Brain microvascular endothelial cell (primary cell): ENCODE data around the gene ARHGDIG.

Experiments
- DNase-seq: peaks from one replicate; pipeline ENCODE4 v3.0.0-alpha.2; 2020
- H3K27ac ChIP-seq: fragments of 250-450 bp; sonication (Bioruptor Pico); 2 replicates; pipeline ENCODE4 v1.5.1; 2020; ENCODE audit warnings: mild to moderate bottlenecking, moderate library complexity
- H3K27me3 ChIP-seq: fragments of 250-450 bp; sonication (Bioruptor Pico); replicated peaks from 2 replicates; pipeline ENCODE4 v1.5.1; 2020; ENCODE audit warnings: mild to moderate bottlenecking
- H3K36me3 ChIP-seq: fragments of 250-450 bp; sonication (Bioruptor Pico); replicated peaks from 2 replicates; pipeline ENCODE4 v1.5.1; 2020; ENCODE audit warnings: mild to moderate bottlenecking
- H3K4me3 ChIP-seq: 2 replicates; pipeline ENCODE4 v1.5.1; 2011; ENCODE audit warnings: low read depth, mild to moderate bottlenecking, control low read depth, low read length, moderate library complexity
- in situ Hi-C: cut with HindIII; loops from 2 replicates; pipeline ENCODE4 v1.10.0; 2017; ENCODE audit warnings: low sequenced_read_pairs, low pct_ligation_motif_present
- TF ChIP-seq, protein P1 (sequence below): IDR thresholded peaks from 2 replicates; pipeline ENCODE4 v1.5.1; 2011; ENCODE audit warnings: low read depth, mild to moderate bottlenecking, moderate library complexity, low read length, control low read depth, inconsistent platforms; ENCODE audit errors: missing control alignments

Gene ARHGDIG

DNA sequence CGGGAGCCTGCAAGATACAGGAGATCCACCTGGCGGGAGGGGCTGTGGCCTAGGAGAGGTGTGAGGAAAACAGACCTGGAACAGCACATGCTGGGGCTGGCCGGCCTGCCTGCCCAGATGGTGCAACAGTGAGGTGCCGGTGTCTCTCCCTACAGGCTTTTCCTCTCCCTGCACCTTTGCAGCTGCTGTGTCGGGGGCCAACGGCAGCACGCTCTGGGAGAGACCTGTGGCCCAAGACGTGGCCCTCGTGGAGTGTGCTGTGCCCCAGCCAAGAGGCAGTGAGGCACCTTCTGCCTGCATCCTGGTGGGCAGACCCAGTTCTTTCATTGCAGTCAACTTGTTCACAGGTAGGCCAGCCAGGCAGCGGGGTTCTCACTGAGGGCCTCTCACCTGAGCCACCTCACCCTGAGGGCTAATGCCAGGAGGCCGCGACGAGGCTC, 20.6 kb upstream of the ARHGDIG start:
- no peaks in the 10 kb centered on the region for H3K27me3 ChIP-seq
- in situ Hi-C loops = no loop called here
- DNase-seq = no peak
- peaks cover 30% of the 10 kb centered on the region for H3K36me3 ChIP-seq
- no peak overlapping the region for H3K27ac ChIP-seq
- no peak overlapping the region for H3K4me3 ChIP-seq
- TF ChIP-seq, protein P1, sequence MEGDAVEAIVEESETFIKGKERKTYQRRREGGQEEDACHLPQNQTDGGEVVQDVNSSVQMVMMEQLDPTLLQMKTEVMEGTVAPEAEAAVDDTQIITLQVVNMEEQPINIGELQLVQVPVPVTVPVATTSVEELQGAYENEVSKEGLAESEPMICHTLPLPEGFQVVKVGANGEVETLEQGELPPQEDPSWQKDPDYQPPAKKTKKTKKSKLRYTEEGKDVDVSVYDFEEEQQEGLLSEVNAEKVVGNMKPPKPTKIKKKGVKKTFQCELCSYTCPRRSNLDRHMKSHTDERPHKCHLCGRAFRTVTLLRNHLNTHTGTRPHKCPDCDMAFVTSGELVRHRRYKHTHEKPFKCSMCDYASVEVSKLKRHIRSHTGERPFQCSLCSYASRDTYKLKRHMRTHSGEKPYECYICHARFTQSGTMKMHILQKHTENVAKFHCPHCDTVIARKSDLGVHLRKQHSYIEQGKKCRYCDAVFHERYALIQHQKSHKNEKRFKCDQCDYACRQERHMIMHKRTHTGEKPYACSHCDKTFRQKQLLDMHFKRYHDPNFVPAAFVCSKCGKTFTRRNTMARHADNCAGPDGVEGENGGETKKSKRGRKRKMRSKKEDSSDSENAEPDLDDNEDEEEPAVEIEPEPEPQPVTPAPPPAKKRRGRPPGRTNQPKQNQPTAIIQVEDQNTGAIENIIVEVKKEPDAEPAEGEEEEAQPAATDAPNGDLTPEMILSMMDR = no peak

DNA sequence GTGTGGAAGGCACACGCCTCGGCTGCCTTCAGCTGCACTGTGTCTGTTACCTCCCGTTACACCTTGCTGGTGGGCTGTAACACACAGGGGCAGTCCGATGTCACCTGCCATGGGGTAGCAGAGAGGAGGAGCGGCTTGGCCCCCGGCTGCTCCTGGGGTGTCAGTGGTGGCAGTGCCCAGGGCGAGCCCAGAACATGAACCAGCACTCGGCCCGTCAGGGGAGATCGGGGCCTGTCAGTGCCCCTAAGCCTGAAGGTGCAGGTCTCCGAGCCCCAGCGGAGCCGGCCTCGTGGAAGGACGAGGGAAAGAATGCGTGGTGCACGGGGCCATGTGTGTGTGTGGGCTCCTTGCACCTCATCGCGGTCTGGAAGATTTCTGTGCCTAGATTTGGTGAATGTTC, 20.1 kb upstream of the ARHGDIG start:
- no peaks in the 10 kb centered on the region for H3K27me3 ChIP-seq
- in situ Hi-C loops = no loop called here
- no peak for DNase-seq
- H3K27ac ChIP-seq = no peak overlapping the region
- peaks cover 28% of the 10 kb centered on the region for H3K36me3 ChIP-seq
- no peak overlapping the region for H3K4me3 ChIP-seq
- TF ChIP-seq, protein P1 = no peak

DNA sequence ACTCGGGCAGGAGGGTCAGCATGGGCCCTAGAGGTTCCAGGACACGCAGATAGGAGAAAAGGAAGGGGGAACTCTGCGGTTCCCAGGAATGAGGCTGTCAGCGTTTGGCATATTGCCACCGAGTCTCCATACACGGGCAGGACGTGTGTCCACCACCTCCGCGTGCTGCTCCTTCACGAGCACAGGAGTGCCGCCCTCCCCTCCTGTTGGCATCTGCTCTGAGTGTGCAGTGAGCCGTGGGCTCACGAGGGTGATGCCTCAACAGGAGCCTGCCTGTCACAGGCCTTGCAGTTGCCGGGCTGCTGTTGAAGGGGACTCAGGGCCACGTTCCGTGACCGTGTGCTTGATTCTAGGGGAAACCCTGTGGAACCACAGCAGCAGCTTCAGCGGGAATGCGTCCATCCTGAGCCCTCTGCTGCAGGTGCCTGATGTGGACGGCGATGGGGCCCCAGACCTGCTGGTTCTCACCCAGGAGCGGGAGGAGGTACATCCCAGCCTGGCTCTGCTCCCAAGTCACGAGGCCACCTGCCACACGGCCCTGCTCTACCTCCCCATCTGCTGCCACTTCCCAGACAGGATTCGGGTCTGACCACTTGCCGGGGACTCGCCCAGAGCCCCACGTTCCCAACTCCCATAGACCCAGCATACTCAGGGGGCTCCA, 19.2 kb upstream of the ARHGDIG start:
- no peak for DNase-seq
- no peak overlapping the region for H3K4me3 ChIP-seq
- H3K27me3 ChIP-seq = no peaks in the 10 kb centered on the region
- in situ Hi-C loops = no loop called here
- no peak overlapping the region for H3K27ac ChIP-seq
- peaks cover 27% of the 10 kb centered on the region for H3K36me3 ChIP-seq
- TF ChIP-seq, protein P1 = no peak

DNA sequence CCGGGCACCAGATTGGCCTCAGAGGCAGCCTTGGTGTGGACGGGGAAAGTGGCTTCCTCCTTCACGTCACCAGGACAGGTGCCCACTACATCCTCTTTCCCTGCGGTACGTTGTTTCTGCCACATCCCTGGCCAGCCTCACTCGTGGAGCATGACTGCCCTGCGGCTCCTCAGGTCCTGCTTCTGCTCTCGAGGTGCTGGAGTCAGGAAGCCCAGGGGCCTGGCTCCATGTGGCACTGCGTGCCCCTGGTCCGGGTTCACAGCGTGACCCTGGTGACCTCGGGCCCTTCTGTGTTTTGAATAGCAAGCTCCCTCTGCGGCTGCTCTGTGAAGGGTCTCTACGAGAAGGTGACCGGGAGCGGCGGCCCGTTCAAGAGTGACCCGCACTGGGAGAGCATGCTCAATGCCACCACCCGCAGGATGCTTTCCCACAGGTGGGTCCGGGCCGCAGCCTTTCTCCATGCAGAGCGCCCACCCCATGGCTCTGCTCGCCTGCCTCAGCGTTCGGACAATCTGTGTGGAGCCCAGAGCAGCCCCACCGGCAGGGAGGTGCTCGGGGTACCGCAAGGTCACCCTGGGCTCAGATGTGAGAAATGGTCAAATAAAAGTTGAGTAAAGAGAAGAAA, 18.2 kb upstream of the ARHGDIG start:
- in situ Hi-C loops = no loop called here
- Histone ChIP-seq H3K27me3 (no peaks in the 10 kb centered on the region), H3K27ac (no peak overlapping the region), H3K36me3 (peaks cover 27% of the 10 kb centered on the region), H3K4me3 (no peak overlapping the region)
- TF ChIP-seq, protein P1 = no peak
- DNase-seq = no peak

DNA sequence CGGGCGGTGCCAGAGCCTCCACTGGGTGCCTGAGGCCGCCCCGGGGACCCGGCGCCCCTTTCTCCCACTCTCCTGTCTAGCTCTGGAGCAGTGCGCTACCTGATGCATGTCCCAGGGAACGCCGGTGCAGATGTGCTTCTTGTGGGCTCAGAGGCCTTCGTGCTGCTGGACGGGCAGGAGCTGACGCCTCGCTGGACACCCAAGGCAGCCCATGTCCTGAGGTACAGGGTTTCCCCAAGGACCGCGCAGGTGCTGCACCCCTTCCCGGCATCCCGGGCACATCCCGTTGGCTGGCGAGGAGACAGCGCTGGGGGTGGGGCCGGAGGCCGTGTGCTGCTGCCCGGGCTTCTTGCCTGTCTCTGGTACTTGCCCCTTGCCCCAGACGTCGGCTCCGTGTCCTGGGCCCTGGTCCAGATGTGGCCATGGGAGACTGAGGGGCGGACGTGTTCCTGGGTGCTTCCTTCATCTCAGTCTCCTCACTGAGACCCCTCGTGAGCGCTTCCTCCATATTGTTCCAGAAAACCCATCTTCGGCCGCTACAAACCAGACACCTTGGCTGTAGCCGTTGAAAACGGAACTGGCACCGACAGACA, 17.1 kb upstream of the ARHGDIG start:
- Histone ChIP-seq H3K27me3 (no peaks in the 10 kb centered on the region), H3K36me3 (peaks cover 27% of the 10 kb centered on the region), H3K4me3 (no peak overlapping the region), H3K27ac (no peak overlapping the region)
- TF ChIP-seq, protein P1 = no peak
- no peak for DNase-seq
- in situ Hi-C loops = no loop called here
